T-helper 9 cell (primary cell): Measurements from ENCODE around the gene CHST6.
"Not testable (repeated sequence)": the region's sequence is repeated elsewhere in the genome, so short reads cannot be mapped to it uniquely, and the experiment has no call there.

ENCODE experiments used
- DNase-seq: peaks from one replicate; pipeline ENCODE4 v3.0.0-alpha.2; 2020

Gene CHST6

GRCh38 chr16:75502916-75503605 lies 7.8 kb upstream of the CHST6 start:
- DNase-seq = no peak

GRCh38 chr16:75501820-75502219 lies 6.6 kb upstream of the CHST6 start:
- DNase-seq = not testable (repeated sequence)

GRCh38 chr16:75501359-75501758 lies 6.1 kb upstream of the CHST6 start:
- DNase-seq = no peak

- not testable (repeated sequence) for DNase-seq
Observed at GRCh38 chr16:75498605-75499322, 3.5 kb upstream of the CHST6 start.

- DNase-seq = no peak
Observed at GRCh38 chr16:75497558-75497957, 2.3 kb upstream of the CHST6 start.

GRCh38 chr16:75494661-75495075 lies 573 bp downstream of the CHST6 start:
- no peak for DNase-seq

GRCh38 chr16:75494184-75494583 lies 1.1 kb downstream of the CHST6 start:
- DNase-seq = no peak

GRCh38 chr16:75491876-75492275 lies 3.4 kb downstream of the CHST6 start:
- no peak for DNase-seq

- DNase-seq = no peak
Observed at GRCh38 chr16:75488322-75488721, 6.9 kb downstream of the CHST6 start.

- no peak for DNase-seq
Observed at GRCh38 chr16:75486676-75487313, 8.4 kb downstream of the CHST6 start.

- no peak for DNase-seq
Observed at GRCh38 chr16:75486014-75486675, 9.1 kb downstream of the CHST6 start.

- DNase-seq = no peak
Observed at GRCh38 chr16:75485230-75486013, 9.8 kb downstream of the CHST6 start.

GRCh38 chr16:75483222-75483621 lies 12.0 kb downstream of the CHST6 start:
- no peak for DNase-seq

- DNase-seq = no peak
Observed at GRCh38 chr16:75482434-75483205, 12.6 kb downstream of the CHST6 start.

GRCh38 chr16:75481475-75481874 lies 13.8 kb downstream of the CHST6 start:
- DNase-seq = no peak

- no peak for DNase-seq
Observed at GRCh38 chr16:75479421-75479990, 15.7 kb downstream of the CHST6 start.

GRCh38 chr16:75478480-75479345 lies 16.5 kb downstream of the CHST6 start:
- no peak for DNase-seq

GRCh38 chr16:75477680-75478473 lies 17.4 kb downstream of the CHST6 start:
- no peak for DNase-seq

GRCh38 chr16:75476817-75477216 lies 18.4 kb downstream of the CHST6 start:
- no peak for DNase-seq
